Glutamatergic neuron (in vitro differentiated cells): ENCODE measurements around the gene FIBCD1. TPM values are rescaled to one million over a fixed set of nuclear protein-coding genes. Genes with fewer than 3 reads are reported as not detected.

Experiments
- DNase-seq: peaks from one replicate; pipeline ENCODE4 v3.0.0; 2022
- H3K27ac Mint-ChIP-seq: one replicate; pipeline ENCODE4 v1.8.0; 2020; ENCODE audit warnings: mild to moderate bottlenecking, mixed read lengths, inconsistent platforms; ENCODE audit not compliant: unreplicated experiment
- H3K27me3 Mint-ChIP-seq: one replicate; pipeline ENCODE4 v1.8.0; 2020; ENCODE audit warnings: mild to moderate bottlenecking, moderate library complexity, mixed read lengths, inconsistent platforms; ENCODE audit not compliant: unreplicated experiment
- H3K36me3 Mint-ChIP-seq: one replicate; pipeline ENCODE4 v1.8.0; 2020; ENCODE audit warnings: mild to moderate bottlenecking, mixed read lengths, inconsistent platforms; ENCODE audit not compliant: unreplicated experiment
- H3K4me1 Mint-ChIP-seq: one replicate; pipeline ENCODE4 v1.8.0; 2020; ENCODE audit warnings: mild to moderate bottlenecking, low read depth, mixed read lengths, inconsistent platforms; ENCODE audit not compliant: unreplicated experiment
- H3K4me3 Mint-ChIP-seq: one replicate; pipeline ENCODE4 v1.8.0; 2020; ENCODE audit warnings: mild to moderate bottlenecking, mixed read lengths, inconsistent platforms; ENCODE audit not compliant: unreplicated experiment
- H3K9me3 Mint-ChIP-seq: one replicate; pipeline ENCODE4 v1.8.0; 2020; ENCODE audit warnings: mild to moderate bottlenecking, moderate library complexity, mixed read lengths, inconsistent platforms; ENCODE audit not compliant: unreplicated experiment
- total RNA-seq: library from RNA; stranded (reverse); fragmentation: NEBNext Ultra II Directional; extraction: Animal tissue kit (Norgen Biotek cat#: 25700); gene quantifications from one replicate; pipeline ENCODE4 v1.2.1, GENCODE V29; 2021; ENCODE audit not compliant: unreplicated experiment
- TF ChIP-seq, protein P1 (sequence below): fragments of 200-600 bp; sonication (generic); IDR thresholded peaks from one replicate; pipeline ENCODE4 v1.5.0; 2021; ENCODE audit not compliant: partially characterized antibody, unreplicated experiment

FIBCD1 gene
- total RNA-seq, 1 donor from 2014 or later = not detected

GRCh38 chr9:130939405-130940026 is 469 bp upstream of the FIBCD1 start:
- DNase-seq = no peak
- no peak overlapping the region for H3K4me3 Mint-ChIP-seq
- H3K27ac Mint-ChIP-seq = no peak overlapping the region
- H3K4me1 Mint-ChIP-seq = peaks cover 9% of the 10 kb centered on the region
- peaks cover 21% of the 10 kb centered on the region for H3K27me3 Mint-ChIP-seq
- no peaks in the 10 kb centered on the region for H3K36me3 Mint-ChIP-seq
- TF ChIP-seq, protein P1, sequence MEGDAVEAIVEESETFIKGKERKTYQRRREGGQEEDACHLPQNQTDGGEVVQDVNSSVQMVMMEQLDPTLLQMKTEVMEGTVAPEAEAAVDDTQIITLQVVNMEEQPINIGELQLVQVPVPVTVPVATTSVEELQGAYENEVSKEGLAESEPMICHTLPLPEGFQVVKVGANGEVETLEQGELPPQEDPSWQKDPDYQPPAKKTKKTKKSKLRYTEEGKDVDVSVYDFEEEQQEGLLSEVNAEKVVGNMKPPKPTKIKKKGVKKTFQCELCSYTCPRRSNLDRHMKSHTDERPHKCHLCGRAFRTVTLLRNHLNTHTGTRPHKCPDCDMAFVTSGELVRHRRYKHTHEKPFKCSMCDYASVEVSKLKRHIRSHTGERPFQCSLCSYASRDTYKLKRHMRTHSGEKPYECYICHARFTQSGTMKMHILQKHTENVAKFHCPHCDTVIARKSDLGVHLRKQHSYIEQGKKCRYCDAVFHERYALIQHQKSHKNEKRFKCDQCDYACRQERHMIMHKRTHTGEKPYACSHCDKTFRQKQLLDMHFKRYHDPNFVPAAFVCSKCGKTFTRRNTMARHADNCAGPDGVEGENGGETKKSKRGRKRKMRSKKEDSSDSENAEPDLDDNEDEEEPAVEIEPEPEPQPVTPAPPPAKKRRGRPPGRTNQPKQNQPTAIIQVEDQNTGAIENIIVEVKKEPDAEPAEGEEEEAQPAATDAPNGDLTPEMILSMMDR = peak; percentile 5
- peaks cover 10% of the 10 kb centered on the region for H3K9me3 Mint-ChIP-seq

DNA sequence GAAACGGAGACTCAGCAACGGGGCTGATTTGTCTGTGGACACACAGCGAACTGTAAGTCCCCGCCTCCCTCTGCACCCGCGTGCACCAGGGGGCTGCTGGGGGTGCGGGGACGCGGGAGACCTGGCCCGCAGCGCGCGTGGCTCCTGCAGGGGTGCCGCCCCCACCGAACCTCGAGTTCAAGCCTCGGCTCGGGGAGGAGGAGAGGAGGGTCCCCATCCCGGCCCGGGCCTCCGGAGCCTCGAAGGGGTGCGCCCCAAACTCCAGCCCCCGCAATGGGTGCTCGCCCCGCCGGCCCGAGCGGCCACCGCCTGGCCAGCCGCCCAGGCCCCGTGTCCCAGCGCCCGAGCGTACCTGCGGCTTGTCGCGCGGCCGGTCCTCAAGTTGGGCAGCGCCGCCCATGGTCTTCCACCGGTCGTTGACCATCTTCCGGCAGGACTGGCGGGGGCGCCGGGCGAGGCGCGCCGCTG is 829 bp downstream of the FIBCD1 start:
- peaks cover 9% of the 10 kb centered on the region for H3K4me1 Mint-ChIP-seq
- H3K4me3 Mint-ChIP-seq = peak overlapping the region; percentile 79
- H3K36me3 Mint-ChIP-seq = no peaks in the 10 kb centered on the region
- peaks cover 10% of the 10 kb centered on the region for H3K9me3 Mint-ChIP-seq
- TF ChIP-seq, protein P1 = no peak
- H3K27ac Mint-ChIP-seq = no peak overlapping the region
- peaks cover 21% of the 10 kb centered on the region for H3K27me3 Mint-ChIP-seq
- no peak for DNase-seq

DNA sequence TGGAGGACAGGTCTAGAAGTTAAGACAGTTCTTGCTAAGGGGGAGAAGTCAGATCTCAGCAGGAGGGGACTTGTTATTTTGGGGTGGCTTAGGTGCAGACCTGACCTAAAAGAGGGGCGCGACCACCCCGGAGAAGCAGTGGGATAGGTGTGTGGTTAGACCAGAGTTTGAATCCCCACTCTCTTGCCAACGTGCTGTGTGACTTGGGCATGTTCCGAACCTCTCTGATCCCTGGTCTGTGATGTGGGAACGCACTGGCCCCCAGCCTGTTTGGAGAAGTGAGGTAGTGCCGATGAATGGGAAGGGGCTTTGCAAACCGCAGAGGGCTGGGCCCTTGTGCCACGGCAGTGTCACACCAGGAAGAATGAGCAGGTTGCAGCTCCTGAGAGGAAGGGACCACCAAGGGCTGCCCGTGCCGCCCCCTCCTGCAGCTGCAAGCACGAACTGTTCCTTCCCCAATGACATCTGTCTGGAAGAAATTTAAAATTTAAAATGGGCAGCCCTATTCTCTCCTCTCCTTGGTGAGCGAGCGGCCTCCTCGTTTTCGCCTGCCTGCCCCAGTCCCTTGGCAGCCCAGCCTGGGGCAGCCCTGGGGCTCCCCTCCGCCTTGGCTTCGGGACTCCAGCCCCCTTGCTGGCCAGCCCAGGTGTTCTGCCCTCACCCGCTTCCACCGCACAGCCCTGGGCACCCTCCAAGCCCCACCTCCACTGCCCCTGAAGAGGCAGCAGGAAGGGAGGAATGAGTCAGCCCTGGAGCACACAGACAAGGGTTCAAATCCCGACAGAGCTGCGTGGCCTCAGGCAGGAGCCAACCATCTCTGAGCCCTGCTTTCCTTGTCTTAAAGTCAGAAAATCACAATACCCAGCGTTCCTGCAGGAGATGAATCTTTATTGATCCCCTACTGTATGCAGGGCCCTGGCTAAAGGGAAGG is 1.6 kb downstream of the FIBCD1 start:
- Mint-ChIP-seq H3K36me3 (no peaks in the 10 kb centered on the region), H3K27me3 (peaks cover 21% of the 10 kb centered on the region), H3K9me3 (peaks cover 10% of the 10 kb centered on the region), H3K4me1 (peaks cover 16% of the 10 kb centered on the region), H3K27ac (peak overlapping the region; percentile 28), H3K4me3 (peak overlapping the region; percentile 79)
- no peak for DNase-seq
- TF ChIP-seq, protein P1 = no peak

GRCh38 chr9:130936285-130937117 is 2.5 kb downstream of the FIBCD1 start:
- Mint-ChIP-seq H3K27me3 (peaks cover 21% of the 10 kb centered on the region), H3K4me1 (peaks cover 24% of the 10 kb centered on the region), H3K4me3 (peak overlapping the region; percentile 69), H3K27ac (peak overlapping the region; percentile 28), H3K36me3 (no peaks in the 10 kb centered on the region), H3K9me3 (peaks cover 12% of the 10 kb centered on the region)
- TF ChIP-seq, protein P1 = no peak
- no peak for DNase-seq
